ENCODE measurements around the gene MRO. TPM values are rescaled to one million over a fixed set of nuclear protein-coding genes. Genes with fewer than 3 reads are reported as not detected.

Gene MRO
- total and polyA plus RNA-seq, 10 of the 15 experiments (the other 5 are each of a cell fraction or from before 2014, with no cell fraction given): 0.11 to 0.18 TPM; not detected in 8

GRCh38 chr18:50847192-50847591, 27.4 kb upstream of the MRO start:
- no peak overlapping the region for H2AFZ ChIP-seq (ENCODE audit: control insufficient read depth, low read depth, low read length)
- no peaks in the 10 kb centered on the region for H3K27me3 ChIP-seq (replicated peaks in 1 of 2; ENCODE audit: control insufficient read depth in 2 of 2, insufficient read depth in 2 of 2, low read length in 1 of 2)
- ATAC-seq: no peak
- no peaks in the 10 kb centered on the region for H3K9me3 ChIP-seq (replicated peaks; ENCODE audit: control insufficient read depth, insufficient read depth, low read length)
- ChIA-PET CTCF (interaction anchor here (1.5 kb wide), 1 partner anchor 204 kb away, joined by 3 read pairs; no protein-coding TSS in a partner anchor), SMC1A (ENCODE audit: uncharacterized antibody, unreplicated experiment) (interaction anchor here (0.5 to 1.1 kb wide), 2 partner anchors 15 to 17 kb away, joined by 3 read pairs; no protein-coding TSS in a partner anchor), RAD21 (ENCODE audit: unreplicated experiment) (interaction anchor here (1.3 kb wide), 1 partner anchor 10 kb away, joined by 3 read pairs; no protein-coding TSS in a partner anchor), POLR2A (interaction anchor here (0.6 to 0.7 kb wide), 2 partner anchors 9 to 306 kb away, joined by 3 to 4 read pairs; no protein-coding TSS in a partner anchor)
- in situ Hi-C loops (cut with MboI) (no loop called here), intact Hi-C loops (cut with micrococcal nuclease; ENCODE audit: unreplicated experiment) (no loop called here)
- H3K4me3 ChIP-seq: no peak overlapping the region
- H4K20me1 ChIP-seq (ENCODE audit: control insufficient read depth, insufficient read depth): no peaks in the 10 kb centered on the region
- H3K36me3 ChIP-seq (ENCODE audit: control insufficient read depth in 2 of 2, insufficient read depth in 2 of 2, low read length in 1 of 2): no peaks in the 10 kb centered on the region
- TF ChIP-seq FOXK2 (IDR thresholded peaks at IDR 0.05) (no peak), ZBTB33 (IDR thresholded peaks at IDR 0.05) (no peak), NFIC (IDR thresholded peaks at IDR 0.05; ENCODE audit: low read depth, low read length) (no peak), EZH2 (IDR thresholded peaks at IDR 0.05; ENCODE audit: borderline replicate concordance, control insufficient read depth, low read depth, low read length) (no peak), FOXM1 (IDR thresholded peaks at IDR 0.05; ENCODE audit: low read depth, low read length) (no peak), PBX3 (IDR thresholded peaks at IDR 0.05; ENCODE audit: insufficient replicate concordance, low read depth, low read length) (no peak), ATF7 (IDR thresholded peaks at IDR 0.05; ENCODE audit: low read depth) (no peak), SREBF2 (IDR thresholded peaks at IDR 0.05; ENCODE audit: low read length) (no peak), RUNX3 (IDR thresholded peaks at IDR 0.05; ENCODE audit: low read length) (no peak), CEBPZ (IDR thresholded peaks at IDR 0.05; ENCODE audit: low read depth, low read length) (no peak), SMAD1 (IDR thresholded peaks at IDR 0.05; ENCODE audit: low read depth, partially characterized antibody) (no peak)
- H3K27ac ChIP-seq (ENCODE audit: control insufficient read depth, insufficient read depth): no peak overlapping the region
- H3K79me2 ChIP-seq (ENCODE audit: control insufficient read depth, insufficient read depth, low read length): no peaks in the 10 kb centered on the region
- H3K4me1 ChIP-seq (ENCODE audit: control insufficient read depth, insufficient read depth, low read length): no peaks in the 10 kb centered on the region
- no peak for FAIRE-seq
- no TSS peak for BruUV-seq (replicated peaks)
- no peak overlapping the region for H3K4me2 ChIP-seq (ENCODE audit: control insufficient read depth, insufficient read depth)
- H3K9ac ChIP-seq (ENCODE audit: control insufficient read depth, insufficient read depth, low read length): no peak overlapping the region
- 14% methylated on average over 4 of the region's 4 CpGs for WGBS (ENCODE audit: insufficient coverage, insufficient replicate concordance, low lambda C conversion rate, missing lambda C conversion rate)
- DNase-seq (ENCODE audit: low read depth, low spot score): no peak
